PFSK-1 (cell line): ENCODE data around the gene POTEF.

ENCODE experiments used
- FOXP2 ChIP-seq: optimal IDR thresholded peaks from 2 replicates; pipeline ENCODE3; 2011; ENCODE audit warnings: borderline replicate concordance, control low read depth, inconsistent platforms; ENCODE audit not compliant: insufficient read depth; ENCODE audit errors: extremely low read length, extremely low read depth
- POLR2AphosphoS5 ChIP-seq: IDR thresholded peaks from 2 replicates; pipeline ENCODE4 v1.6.1; 2012; ENCODE audit warnings: low read depth, mild to moderate bottlenecking, control low read depth, low read length, moderate library complexity
- SIN3A ChIP-seq: IDR thresholded peaks from 2 replicates; pipeline ENCODE4 v1.6.1; 2012; ENCODE audit warnings: mild to moderate bottlenecking, low read length, moderate library complexity, borderline replicate concordance; ENCODE audit not compliant: insufficient read depth
- TAF1 ChIP-seq: IDR thresholded peaks from 2 replicates; pipeline ENCODE4 v1.6.1; 2012; ENCODE audit warnings: low read length, control low read depth, borderline replicate concordance; ENCODE audit not compliant: insufficient read depth
- TF ChIP-seq, protein P1 (sequence below), 2 experiments: IDR thresholded peaks; 2 replicates each; pipeline versions ENCODE4 v1.6.1 to v1.8.0; 2011 to 2012; ENCODE audit warnings: low read depth in 2 of 2, low read length in 2 of 2, control low read depth in 1 of 2, inconsistent platforms in 1 of 2, mild to moderate bottlenecking in 1 of 2, moderate library complexity in 1 of 2; ENCODE audit not compliant: insufficient read depth in 1 of 2

The POTEF gene

DNA sequence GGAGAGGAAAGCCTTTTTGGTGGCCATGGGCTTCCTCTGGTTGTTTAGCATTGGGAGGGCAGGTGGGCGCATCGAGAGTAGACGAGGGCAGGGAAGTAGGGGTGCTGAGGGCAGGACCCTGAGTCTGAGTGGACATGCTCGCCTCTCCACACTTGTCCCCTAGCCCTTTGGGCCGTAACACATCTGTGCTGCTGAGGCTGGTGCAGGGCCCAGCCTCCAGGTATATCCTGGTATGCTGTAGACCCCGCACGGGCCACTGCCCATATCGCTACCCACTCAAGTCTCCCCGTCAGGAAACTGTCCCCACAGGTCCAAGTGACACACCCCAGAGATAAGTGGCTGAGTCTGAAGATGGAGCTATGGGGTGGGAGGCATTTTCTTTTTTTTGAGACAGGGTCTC lies 29.6 kb upstream of the POTEF start:
- TF ChIP-seq, protein P1, sequence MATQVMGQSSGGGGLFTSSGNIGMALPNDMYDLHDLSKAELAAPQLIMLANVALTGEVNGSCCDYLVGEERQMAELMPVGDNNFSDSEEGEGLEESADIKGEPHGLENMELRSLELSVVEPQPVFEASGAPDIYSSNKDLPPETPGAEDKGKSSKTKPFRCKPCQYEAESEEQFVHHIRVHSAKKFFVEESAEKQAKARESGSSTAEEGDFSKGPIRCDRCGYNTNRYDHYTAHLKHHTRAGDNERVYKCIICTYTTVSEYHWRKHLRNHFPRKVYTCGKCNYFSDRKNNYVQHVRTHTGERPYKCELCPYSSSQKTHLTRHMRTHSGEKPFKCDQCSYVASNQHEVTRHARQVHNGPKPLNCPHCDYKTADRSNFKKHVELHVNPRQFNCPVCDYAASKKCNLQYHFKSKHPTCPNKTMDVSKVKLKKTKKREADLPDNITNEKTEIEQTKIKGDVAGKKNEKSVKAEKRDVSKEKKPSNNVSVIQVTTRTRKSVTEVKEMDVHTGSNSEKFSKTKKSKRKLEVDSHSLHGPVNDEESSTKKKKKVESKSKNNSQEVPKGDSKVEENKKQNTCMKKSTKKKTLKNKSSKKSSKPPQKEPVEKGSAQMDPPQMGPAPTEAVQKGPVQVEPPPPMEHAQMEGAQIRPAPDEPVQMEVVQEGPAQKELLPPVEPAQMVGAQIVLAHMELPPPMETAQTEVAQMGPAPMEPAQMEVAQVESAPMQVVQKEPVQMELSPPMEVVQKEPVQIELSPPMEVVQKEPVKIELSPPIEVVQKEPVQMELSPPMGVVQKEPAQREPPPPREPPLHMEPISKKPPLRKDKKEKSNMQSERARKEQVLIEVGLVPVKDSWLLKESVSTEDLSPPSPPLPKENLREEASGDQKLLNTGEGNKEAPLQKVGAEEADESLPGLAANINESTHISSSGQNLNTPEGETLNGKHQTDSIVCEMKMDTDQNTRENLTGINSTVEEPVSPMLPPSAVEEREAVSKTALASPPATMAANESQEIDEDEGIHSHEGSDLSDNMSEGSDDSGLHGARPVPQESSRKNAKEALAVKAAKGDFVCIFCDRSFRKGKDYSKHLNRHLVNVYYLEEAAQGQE (IDR thresholded peaks at IDR 0.05; ENCODE audit: insufficient read depth in 1 of 2, low read depth in 2 of 2, low read length in 2 of 2): no peak
- TF ChIP-seq POLR2AphosphoS5: no peak
- no peak for TF ChIP-seq TAF1
- TF ChIP-seq SIN3A: no peak
- no peak for TF ChIP-seq FOXP2

DNA sequence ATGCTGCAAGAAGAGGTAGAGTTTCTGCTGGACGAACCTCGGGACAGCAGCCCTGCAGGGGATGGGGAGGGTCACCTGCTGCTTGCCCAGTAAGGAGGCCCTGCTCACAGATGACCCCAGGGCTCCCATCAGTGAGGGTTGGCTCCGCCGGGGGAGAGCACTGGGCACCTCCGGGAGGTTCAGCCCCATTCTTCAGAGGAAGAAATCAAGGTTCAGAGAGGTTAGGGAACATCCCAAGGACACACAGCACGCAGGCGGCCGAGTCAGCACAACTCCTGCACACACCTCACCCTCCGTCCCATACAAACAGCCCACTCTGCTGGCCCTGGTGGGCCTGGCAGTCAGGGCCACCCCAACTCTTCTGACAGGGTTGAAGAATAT lies 27.6 kb upstream of the POTEF start:
- TF ChIP-seq TAF1: no peak
- TF ChIP-seq, protein P1 (IDR thresholded peaks at IDR 0.05; ENCODE audit: insufficient read depth in 1 of 2, low read depth in 2 of 2, low read length in 2 of 2): no peak
- no peak for TF ChIP-seq POLR2AphosphoS5
- TF ChIP-seq SIN3A: no peak
- TF ChIP-seq FOXP2: no peak

DNA sequence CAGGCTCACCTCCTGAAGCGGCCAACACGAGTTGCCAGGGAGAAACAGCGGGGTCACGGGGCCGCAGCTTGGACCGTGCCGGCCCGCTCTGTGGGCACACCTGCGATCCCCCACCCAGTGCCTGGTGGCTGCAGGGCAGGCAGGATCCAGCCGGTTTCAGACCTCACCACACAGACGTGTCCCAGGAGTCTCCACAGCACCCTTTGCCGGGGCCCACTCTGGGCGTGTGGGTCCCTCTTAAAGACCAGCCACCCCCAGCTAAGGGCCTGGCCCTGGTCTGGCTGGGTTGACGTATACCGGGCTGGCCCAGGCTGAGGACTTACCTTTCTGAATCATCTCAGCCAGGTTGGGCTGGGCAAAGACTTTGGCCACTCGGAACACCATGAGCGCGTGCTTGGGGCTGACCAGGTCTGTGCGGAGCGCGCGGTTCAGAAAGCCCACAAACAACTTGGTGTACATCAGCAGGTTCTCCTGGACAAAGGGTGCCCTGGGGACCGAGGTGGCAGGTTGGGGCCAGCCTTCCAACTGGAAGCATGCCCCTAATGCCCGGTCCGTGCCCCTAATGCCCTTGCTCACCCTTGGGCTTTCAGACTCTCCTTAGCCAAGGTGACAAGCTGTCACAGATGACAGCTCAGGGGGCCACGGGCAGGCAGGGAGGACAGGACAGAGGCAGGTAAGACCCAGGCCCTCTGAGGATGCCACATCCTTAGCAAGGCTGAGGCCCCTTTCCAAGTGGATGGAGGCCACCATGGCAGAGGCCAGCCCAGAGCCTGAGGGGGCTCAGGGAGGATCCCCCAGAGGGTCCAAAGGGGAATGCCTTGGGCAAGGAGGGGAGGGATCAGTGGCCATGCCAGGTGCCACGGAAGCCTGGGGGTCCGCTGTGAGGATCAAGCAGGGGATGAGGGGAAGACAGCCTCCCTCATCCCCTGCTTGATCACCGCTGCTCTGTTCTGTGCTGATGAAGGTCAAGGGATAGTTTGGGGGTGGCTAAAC lies 26.0 kb upstream of the POTEF start:
- TF ChIP-seq SIN3A (no peak), FOXP2 (no peak), TAF1 (no peak)
- TF ChIP-seq, protein P1 (IDR thresholded peaks at IDR 0.05; ENCODE audit: insufficient read depth in 1 of 2, low read depth in 2 of 2, low read length in 2 of 2): no peak

DNA sequence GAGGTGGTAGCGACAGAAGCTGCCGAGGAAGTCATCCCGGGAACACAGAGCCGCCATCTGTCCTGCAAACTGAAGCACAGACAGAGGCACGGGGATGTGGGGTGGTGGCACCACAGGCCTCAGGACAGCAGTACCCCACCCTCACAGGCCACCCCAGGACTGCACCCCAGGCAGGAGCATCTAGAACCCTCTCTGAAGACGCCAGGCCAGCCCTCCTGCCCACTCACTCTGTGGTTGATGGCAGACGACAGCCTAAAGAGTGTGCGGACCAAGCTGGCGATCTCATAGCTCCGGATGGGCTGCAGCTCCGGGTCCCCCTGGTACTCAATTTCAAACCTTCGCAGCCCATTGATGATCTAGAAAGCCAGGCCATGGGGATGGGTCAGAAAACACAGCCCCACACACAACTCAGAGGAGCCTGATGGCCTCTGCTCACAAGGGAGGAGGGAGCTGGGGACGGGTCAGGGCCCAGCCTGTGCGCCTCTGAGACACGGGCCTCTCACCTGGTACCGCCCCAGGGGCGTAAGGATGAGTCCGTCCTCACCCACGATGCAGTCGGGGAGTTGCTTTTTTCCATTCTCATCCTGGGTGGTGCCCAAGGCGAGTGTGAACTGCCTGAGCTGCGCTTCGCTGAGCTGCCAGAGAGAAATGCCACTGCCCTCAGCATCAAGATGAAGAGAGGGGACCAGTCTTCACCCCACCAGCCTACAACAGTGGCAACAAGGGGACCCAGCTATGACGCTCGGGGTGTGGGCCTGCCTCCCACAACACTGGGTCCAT lies 24.0 kb upstream of the POTEF start:
- TF ChIP-seq, protein P1 (IDR thresholded peaks at IDR 0.05; ENCODE audit: insufficient read depth in 1 of 2, low read depth in 2 of 2, low read length in 2 of 2): no peak
- TF ChIP-seq FOXP2 (no peak), SIN3A (no peak), TAF1 (no peak), POLR2AphosphoS5 (no peak)
